Measurements from ENCODE around the gene MFRP.

DNA sequence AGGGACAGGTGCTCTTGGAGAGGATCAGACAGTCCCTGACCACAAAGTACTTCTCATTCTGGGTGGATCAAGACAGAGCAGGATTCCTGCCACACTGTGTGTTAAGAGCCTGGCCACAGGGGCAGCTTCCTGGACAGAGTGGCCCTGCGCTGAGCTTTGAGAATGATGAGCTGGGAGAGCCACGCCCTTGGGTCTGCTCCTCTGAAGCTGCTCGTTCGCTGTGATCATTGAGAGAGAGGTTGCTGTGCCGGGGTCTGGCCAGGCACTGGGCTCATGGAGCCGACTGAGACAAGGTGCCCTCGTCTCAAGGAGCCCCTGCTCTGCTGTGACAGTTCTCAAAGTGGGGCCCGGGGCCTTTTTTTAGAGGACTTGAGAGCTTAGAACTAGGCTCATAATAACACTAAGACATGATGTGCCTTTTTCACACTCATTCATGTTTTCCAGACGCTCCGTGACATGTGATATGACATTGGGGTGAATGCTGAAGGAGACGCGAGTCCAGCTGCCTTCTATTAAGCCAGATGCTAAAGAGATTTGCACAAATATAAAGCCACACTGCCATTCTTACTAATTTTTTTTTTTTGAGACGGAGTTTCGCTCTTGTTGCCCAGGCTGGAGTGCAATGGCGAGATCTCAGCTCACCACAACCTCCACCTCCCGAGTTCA lies 1.6 kb upstream of the MFRP start:
- TF ChIP-seq CTCF (IDR thresholded peaks at IDR 0.05): no peak
- TF ChIP-seq ZFX (IDR thresholded peaks at IDR 0.05; ENCODE audit: borderline replicate concordance): no peak

All from 22Rv1 (cell line).